DMS 273 (cell line): ENCODE measurements around the gene SHROOM3.

Experiments
- DNase-seq: peaks from one replicate; lab custom pipeline; 2025; ENCODE audit not compliant: unreplicated experiment; lab: John Stamatoyannopoulos, UW

Gene SHROOM3

DNA sequence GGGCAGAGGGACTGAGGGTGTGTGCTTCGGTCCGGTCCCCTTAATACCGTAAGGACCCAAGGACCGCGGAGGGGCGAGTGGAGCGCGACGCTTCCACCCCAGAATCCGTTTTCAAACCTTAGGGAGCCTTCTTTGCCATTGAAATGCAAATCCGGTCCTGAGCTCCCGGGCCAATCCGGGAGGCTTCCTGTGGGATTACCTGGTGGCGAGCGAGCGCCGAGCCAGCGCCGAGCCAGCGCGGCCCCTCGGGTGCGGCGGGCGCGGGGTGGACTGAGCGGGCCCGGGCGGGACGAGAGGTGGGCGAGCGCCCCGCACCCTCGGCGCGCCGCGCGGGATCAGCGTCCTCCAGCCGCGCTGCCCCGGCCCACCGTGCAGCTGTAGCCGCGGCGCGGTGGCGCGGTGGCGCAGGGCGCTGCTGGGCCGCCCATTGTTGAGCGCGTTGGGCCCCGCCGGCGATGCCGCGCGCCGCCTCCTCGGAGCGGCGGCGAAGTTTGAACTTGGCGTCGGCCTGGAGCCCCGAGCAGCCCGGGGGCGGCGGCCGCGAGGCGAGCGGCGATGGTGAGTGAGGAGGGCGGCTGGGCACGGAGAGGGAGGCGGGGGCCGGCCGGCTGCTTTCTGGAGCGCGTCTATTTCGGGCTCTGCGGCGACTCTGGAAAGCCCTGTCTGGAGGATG lies 254.3 kb downstream of the SHROOM3 start:
- DNase-seq: peak; percentile 69

DNA sequence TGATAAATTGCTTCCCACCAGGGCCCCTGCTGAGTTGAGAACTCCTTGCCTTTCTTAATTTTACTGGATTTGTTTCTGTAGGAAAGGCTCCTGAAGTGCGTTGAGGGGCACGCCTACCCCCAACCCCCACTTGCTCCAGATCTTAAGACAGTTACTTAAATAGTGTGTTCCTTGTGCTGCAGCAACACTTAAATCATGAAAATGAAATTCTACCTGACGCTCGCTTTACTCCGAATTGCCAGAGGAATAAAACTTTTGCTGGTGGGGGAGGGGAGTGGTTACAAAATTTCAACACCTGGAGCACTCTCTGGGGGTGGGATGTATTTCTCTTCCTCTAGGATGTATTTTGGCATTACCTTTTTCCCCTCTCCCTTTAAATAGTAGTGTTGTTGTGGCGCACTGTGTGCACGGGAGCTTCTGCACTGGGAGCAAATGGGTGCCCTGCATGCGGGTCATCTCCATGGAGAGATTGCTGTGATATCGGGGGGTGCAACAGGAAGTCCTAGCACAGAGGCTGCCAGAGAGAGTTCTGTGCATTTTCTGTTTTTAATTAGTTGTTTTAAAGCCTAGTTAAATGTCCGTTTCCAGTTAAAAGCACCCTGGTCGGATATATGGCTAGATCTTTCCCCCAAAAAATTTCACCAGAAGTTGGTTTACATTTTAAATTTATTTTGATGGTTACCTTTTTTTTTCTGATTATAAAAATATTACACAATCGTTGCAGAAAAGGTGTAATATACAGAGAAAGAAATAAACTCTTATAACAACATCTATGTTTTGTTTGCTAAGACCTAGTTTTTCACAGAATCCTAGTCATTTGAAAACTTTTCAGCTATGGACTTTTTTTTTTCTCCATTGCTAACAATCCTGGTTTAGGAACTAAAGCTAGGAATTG lies 255.2 kb downstream of the SHROOM3 start:
- DNase-seq: peak; percentile 35

GRCh38 chr4:76690906-76691275 lies 255.9 kb downstream of the SHROOM3 start:
- DNase-seq: peak; percentile 23

- DNase-seq: no peak
Measured at GRCh38 chr4:76691807-76692582, 257.0 kb downstream of the SHROOM3 start.

- DNase-seq: no peak
Measured at GRCh38 chr4:76692761-76693160, 257.7 kb downstream of the SHROOM3 start.

DNA sequence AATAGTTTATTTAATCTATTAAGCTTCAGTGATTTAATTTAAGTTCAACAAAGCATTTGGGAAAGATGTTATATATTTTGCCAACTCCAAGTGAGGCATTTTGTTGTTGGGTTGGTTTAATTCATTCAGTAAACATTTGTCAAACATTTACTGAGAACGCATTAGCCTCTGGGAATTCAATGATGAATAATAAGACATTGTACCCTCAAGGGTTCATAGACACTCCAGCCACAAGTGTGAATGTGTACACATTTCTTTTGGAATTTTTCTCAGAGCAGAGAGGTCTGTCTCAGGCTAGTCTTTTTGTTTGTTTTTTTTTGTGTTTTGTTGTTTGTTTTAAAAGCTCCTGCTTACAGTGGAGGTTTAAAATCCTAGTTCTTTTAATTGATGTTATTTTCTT lies 259.0 kb downstream of the SHROOM3 start:
- no peak for DNase-seq

- peak; percentile 42 for DNase-seq
Measured at GRCh38 chr4:76696109-76696508, 261.1 kb downstream of the SHROOM3 start.

DNA sequence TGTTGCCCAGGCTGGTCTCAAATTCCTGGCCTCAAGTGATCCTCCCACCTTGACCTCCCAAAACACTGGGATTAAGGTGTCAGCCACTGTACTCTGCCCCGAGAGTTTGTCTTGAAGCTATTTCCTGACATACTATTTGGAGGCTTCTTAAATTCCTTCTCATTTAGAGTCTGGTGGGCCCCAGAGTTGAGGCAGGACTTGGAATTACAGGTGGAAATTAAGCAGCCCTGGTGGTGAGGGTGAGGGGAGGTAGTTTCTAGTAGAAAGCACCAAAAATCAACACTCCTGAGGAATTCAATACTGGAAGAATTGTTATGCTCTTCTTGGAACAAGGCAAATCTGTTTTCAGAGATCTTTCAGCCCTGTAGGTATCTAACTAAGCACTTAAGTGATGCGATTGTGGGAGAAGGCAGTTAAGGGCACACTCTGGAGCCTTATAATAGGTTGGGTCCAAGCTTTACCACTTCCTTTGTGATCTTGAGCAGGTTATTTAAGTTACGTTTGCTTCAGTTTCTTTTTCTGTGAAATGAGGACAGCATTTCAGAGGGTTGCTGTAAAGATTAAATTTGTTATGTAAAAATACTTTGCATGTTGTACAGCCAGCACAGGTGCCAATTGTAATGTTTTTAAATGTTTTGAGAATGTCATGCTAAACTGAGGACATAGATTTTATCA lies 262.2 kb downstream of the SHROOM3 start:
- DNase-seq: no peak

DNA sequence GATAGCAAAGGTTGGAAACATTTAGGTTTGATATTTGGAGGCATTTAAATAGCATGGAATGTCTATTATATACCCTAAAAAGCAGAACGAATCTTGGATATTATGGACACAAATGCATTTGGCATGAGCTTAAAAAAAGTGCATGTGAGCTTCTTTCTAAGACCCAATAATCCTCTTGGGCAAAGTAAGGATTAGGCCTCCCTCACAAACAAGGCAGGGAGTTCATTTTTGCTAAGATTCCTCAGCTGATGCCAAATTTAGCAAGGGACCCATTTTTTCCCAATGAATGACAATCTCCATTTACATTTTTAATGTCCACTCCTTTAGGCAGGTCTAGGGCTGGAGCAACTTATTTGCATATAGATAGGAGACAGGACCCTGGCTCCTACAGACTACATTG lies 263.1 kb downstream of the SHROOM3 start:
- no peak for DNase-seq

DNA sequence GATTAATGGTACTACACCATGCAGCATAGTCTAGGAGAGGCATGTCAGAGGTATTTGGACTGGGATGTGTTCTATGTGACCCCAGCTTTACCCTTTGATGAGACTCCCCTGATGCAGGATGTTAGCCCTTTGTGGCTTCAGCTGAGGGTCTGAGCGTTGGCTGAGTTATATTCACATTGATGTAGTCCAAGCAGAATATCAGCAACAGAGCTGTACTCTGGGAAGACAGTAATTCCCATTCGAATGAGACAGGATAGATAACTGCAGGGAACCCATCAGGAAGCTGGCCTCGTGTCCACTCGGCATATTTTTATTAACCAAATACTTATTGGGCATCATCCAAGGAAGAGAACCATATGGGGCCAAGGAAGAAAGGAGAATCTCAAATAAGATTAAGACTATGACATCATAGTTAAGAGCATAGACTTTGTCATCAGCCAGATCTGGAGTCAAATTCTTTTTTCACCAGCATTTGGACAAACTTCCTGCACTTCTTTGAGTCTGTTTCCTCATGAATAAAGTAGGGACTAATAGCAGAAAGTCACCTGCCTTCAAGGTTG lies 264.8 kb downstream of the SHROOM3 start:
- no peak for DNase-seq

GRCh38 chr4:76702440-76703122 lies 267.6 kb downstream of the SHROOM3 start:
- DNase-seq: no peak

DNA sequence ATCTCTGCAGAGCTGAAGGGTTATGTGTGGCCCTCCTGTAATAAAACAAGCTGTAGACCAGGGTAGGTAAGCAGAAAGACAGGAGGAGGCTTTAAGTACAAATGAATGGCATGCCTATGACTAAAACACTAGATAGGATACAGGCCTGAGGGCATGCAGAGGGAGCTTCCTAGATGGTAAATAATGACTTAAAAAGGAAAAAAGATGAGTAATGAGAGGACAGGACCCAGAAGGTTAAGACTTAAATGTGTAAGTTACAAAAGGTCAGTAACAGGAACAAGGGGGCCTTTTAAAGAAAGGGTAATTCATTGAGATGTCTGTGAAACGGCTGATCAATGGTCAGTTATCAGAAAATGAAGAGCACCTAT lies 268.1 kb downstream of the SHROOM3 start:
- DNase-seq: no peak

- peak; percentile 19 for DNase-seq
Measured at GRCh38 chr4:76703676-76704075, 268.6 kb downstream of the SHROOM3 start.

GRCh38 chr4:76704133-76704881 lies 269.3 kb downstream of the SHROOM3 start:
- DNase-seq: peak; percentile 62

- DNase-seq: no peak
Measured at GRCh38 chr4:76705472-76705871, 270.4 kb downstream of the SHROOM3 start.

- DNase-seq: no peak
Measured at GRCh38 chr4:76706581-76706980, 271.6 kb downstream of the SHROOM3 start.

DNA sequence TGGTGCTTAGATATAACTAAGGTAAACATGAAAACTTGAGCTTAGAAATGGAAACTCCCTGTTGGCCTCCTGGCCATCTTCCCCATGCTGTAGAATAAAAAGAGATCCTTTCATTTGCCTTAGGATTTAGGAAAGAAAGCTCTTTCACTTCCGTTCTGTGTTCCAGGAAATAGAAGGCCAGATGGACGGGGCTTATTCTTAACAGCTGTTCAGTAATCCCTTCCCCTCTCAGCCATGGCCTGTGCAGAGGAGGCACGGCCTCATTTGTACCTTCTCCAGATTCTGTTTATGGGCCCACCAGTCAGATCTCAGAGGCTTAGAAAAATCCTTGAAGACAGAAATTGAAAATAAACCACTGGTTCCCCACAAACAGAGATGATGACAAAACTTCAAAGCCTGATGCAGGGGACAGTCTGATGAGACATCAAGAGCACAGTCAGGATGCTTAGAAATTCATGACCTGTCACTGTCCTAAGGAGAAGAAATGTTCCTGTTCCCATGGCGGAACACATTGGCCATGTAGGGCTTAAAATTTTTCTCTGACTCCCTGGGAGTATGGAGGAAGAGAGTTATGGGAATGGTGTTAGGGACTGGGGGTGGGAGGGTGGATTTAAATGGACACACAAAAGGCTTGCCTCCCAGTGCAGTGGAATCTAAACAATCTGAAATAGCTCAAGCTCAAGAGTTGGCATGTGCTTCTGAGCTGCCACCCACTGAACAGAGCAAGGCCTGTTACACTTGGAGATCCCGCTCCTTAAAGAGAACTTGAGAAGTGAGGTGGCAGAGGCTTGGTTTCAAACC lies 274.1 kb downstream of the SHROOM3 start:
- peak; percentile 85 for DNase-seq

DNA sequence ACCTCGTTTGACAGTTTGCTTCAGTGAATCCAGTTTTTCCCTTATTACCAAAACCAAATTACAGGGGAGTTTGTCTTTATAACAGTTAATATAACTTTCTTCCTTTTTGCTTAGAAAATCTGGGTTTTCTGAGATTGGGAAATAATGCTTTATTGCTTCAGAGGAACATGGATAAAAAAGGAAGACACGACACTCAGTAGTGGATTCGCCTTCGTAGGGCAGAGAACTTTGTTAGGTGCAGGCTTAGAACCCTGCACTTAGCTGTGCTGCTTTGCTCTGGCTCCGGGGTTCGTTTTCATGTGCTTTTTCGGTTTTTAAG lies 274.7 kb downstream of the SHROOM3 start:
- no peak for DNase-seq

DNA sequence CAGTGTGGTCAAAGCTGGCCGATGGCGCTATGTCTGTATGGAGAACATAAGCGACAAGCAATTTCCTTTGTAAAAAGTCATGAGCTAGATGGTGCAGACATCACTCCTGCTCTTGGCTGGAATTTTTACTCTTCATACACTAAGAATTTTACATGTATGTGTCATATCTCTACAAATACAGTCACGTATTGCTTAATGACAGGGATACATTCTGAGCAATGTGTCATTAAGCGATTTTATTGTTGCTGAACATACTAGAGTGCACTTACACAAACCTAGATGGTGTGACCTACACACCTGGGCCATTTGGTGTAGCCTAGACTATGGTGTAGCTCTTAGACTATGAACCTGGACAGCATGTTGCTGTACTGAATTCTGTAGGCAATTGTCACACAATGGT lies 277.5 kb downstream of the SHROOM3 start:
- DNase-seq: no peak
